B cell (primary cell): ENCODE results near the gene HADHB. TPM values are rescaled to one million over a fixed set of nuclear protein-coding genes. Genes with fewer than 3 reads are reported as not detected.
"Not testable (repeated sequence)": the region's sequence is repeated elsewhere in the genome, so short reads cannot be mapped to it uniquely, and the experiment has no call there.

Source experiments
- ATAC-seq: fragments of 200-7000 bp; cut with Tn5 transposase; one replicate; pipeline ENCODE4 v1.10.0; 2021; ENCODE audit warnings: low read depth, mild to moderate bottlenecking, moderate number of reproducible peaks, moderate library complexity
- CTCF ChIA-PET: fragments of 350-600 bp; sonication (Branson Sonifier 250); formaldehyde crosslinking; loops from one replicate; lab custom pipeline; 2021; ENCODE audit warnings: antibody characterized with exemption, inconsistent platforms; lab: Charles Lee
- POLR2A ChIA-PET: fragments of 350-600 bp; sonication (Branson Sonifier 250); formaldehyde crosslinking; loops from one replicate; lab custom pipeline; 2021; ENCODE audit warnings: antibody characterized with exemption; lab: Charles Lee
- DNase-seq: peaks from one replicate; pipeline ENCODE4 v3.0.0; 2013
- H2AFZ ChIP-seq: 2 replicates; pipeline ENCODE4 v1.6.1; 2012; ENCODE audit warnings: mild to moderate bottlenecking, low read depth, low read length; ENCODE audit not compliant: insufficient read depth, poor library complexity, severe bottlenecking
- H3K27ac ChIP-seq, 2 donors: 1 replicate in 1 of 2; 2 replicates in 1 of 2; pipeline ENCODE4 v1.5.1; 2012 to 2013; ENCODE audit warnings: low read length in 2 of 2, mild to moderate bottlenecking in 2 of 2, moderate library complexity in 1 of 2
- H3K27me3 ChIP-seq, 4 experiments: fragments of 200-600 bp in 1 of 4; sonication (generic) in 1 of 4; replicated peaks in 1 of 4; 1 replicate in 2 of 4; 2 replicates in 2 of 4; pipeline versions ENCODE4 v1.6.1 to v1.7.0; 2013 to 2016; ENCODE audit warnings: low read length in 3 of 4, mild to moderate bottlenecking in 2 of 4, mixed read lengths in 1 of 4, moderate library complexity in 1 of 4; ENCODE audit not compliant: insufficient read depth in 4 of 4, control insufficient read depth in 3 of 4; ENCODE audit errors: control extremely low read depth in 1 of 4
- H3K36me3 ChIP-seq, 2 experiments: replicated peaks in 1 of 2; 1 replicate in 1 of 2; 2 replicates in 1 of 2; pipeline versions ENCODE4 v1.6.1 to v1.7.1; 2013; ENCODE audit warnings: low read length in 1 of 2; ENCODE audit not compliant: insufficient read depth in 2 of 2, control insufficient read depth in 1 of 2; ENCODE audit errors: control extremely low read depth in 1 of 2, extremely low read depth in 1 of 2
- H3K4me1 ChIP-seq, 2 donors: fragments of 200-600 bp in 1 of 2; sonication (generic) in 1 of 2; 1 replicate in 1 of 2; 2 replicates in 1 of 2; pipeline versions ENCODE4 v1.5.1 to v1.6.1; 2013 to 2017; ENCODE audit warnings: low read length in 2 of 2; ENCODE audit not compliant: control insufficient read depth in 2 of 2, insufficient read depth in 2 of 2
- H3K4me2 ChIP-seq: replicated peaks from 2 replicates; pipeline ENCODE3; 2012; ENCODE audit warnings: mild to moderate bottlenecking, low read depth, low read length; ENCODE audit not compliant: poor library complexity, severe bottlenecking
- H3K4me3 ChIP-seq, 5 experiments: fragments of 200-600 bp in 1 of 5; sonication (generic) in 1 of 5; 1 replicate in 3 of 5; 2 replicates in 2 of 5; pipeline versions ENCODE4 v1.5.1 to v1.7.0; 2011 to 2016; ENCODE audit warnings: low read length in 4 of 5, mild to moderate bottlenecking in 4 of 5, low read depth in 2 of 5, control low read depth in 1 of 5, moderate library complexity in 1 of 5; ENCODE audit not compliant: insufficient read depth in 1 of 5; ENCODE audit errors: control extremely low read depth in 1 of 5, extremely low read depth in 1 of 5
- H3K79me2 ChIP-seq: fragments of 200-600 bp; sonication (generic); one replicate; pipeline ENCODE4 v1.6.0; 2016; ENCODE audit warnings: low read length; ENCODE audit not compliant: control insufficient read depth, insufficient read depth
- H3K9ac ChIP-seq: fragments of 200-600 bp; sonication (generic); 2 replicates; pipeline ENCODE4 v1.6.1; 2017; ENCODE audit warnings: mild to moderate bottlenecking, low read length, moderate library complexity
- H3K9me3 ChIP-seq, 3 donors: one replicate each; pipeline versions ENCODE4 v1.6.1 to v1.7.1; 2013; ENCODE audit warnings: low read length in 2 of 3; ENCODE audit not compliant: control insufficient read depth in 2 of 3, insufficient read depth in 1 of 3; ENCODE audit errors: control extremely low read depth in 1 of 3
- H4K20me1 ChIP-seq: 2 replicates; pipeline ENCODE4 v1.6.0; 2012; ENCODE audit warnings: mild to moderate bottlenecking, low read length; ENCODE audit not compliant: insufficient read depth, control insufficient read depth, poor library complexity, severe bottlenecking
- H3K27ac Mint-ChIP-seq: one replicate; pipeline ENCODE4 v1.8.0; 2021; ENCODE audit warnings: mixed read lengths
- H3K27me3 Mint-ChIP-seq: one replicate; pipeline ENCODE4 v1.8.0; 2021; ENCODE audit warnings: mixed read lengths
- H3K4me1 Mint-ChIP-seq: one replicate; pipeline ENCODE4 v1.8.0; 2021; ENCODE audit warnings: mixed read lengths
- H3K4me3 Mint-ChIP-seq: one replicate; pipeline ENCODE4 v1.8.0; 2021; ENCODE audit warnings: mixed read lengths
- H3K9me3 Mint-ChIP-seq: one replicate; pipeline ENCODE4 v1.8.0; 2022; ENCODE audit warnings: mixed read lengths; ENCODE audit not compliant: insufficient read depth
- CTCF ChIP-seq: fragments of 200-600 bp; IDR thresholded peaks from one replicate; pipeline ENCODE4 v1.8.0; 2022; ENCODE audit warnings: antibody characterized with exemption, mild to moderate bottlenecking
- EZH2 ChIP-seq: IDR thresholded peaks from 2 replicates; pipeline ENCODE4 v1.6.1; 2012; ENCODE audit warnings: borderline replicate concordance, low read depth, mild to moderate bottlenecking, moderate library complexity, low read length; ENCODE audit not compliant: insufficient read depth, poor library complexity, severe bottlenecking
- WGBS: methylation state at CpG from one replicate; pipeline ENCODE4 v1.1.5; 2013; ENCODE audit warnings: missing lambda C conversion rate; ENCODE audit not compliant: insufficient coverage; 5-methylcytosine and 5-hydroxymethylcytosine counted together
- intact Hi-C: fragments of 100-400 bp; cut with micrococcal nuclease; formaldehyde crosslinking; loops from one replicate; pipeline ENCODE4 v1.10.0; 2022
- polyA plus RNA-seq: library from polyadenylated mRNA; depleted of rRNA; stranded (reverse); fragments of >200 nt; gene quantifications from 2 replicates; pipeline ENCODE4 v1.2.3, GENCODE V29; 2012
- total RNA-seq, 2 donors: library from RNA; stranded (reverse); fragments of 120-200 nt in 1 of 2; gene quantifications; 1 replicate in 1 of 2; 2 replicates in 1 of 2; pipeline versions ENCODE4 v1.2.3 to v1.2.4, GENCODE V29; 2013 to 2022

Gene HADHB
- total and polyA plus RNA-seq, 2 donors (not counting 1 experiment from before 2014, with no cell fraction given): 40.6 to 64.2 TPM

GRCh38 chr2:26329083-26329482, 84.3 kb downstream of the HADHB start:
- ATAC-seq, H3K4me3 Mint-ChIP-seq, H3K79me2 ChIP-seq, H3K27ac Mint-ChIP-seq, H3K27ac ChIP-seq, DNase-seq, intact Hi-C loops, H3K9me3 Mint-ChIP-seq, POLR2A ChIA-PET, H3K36me3 ChIP-seq, H4K20me1 ChIP-seq, H3K9me3 ChIP-seq, H3K4me1 Mint-ChIP-seq, H3K4me3 ChIP-seq, H3K4me1 ChIP-seq, H3K27me3 ChIP-seq, H3K9ac ChIP-seq, H3K27me3 Mint-ChIP-seq, H3K4me2 ChIP-seq, H2AFZ ChIP-seq: not testable (repeated sequence)
- 96% methylated on average over 3 of the region's 4 CpGs for WGBS
- CTCF ChIA-PET: interaction anchor here (1.0 to 2.2 kb wide), 3 partner anchors 100 to 379 kb away, joined by 4 to 8 read pairs (median 6); no protein-coding TSS in a partner anchor

- intact Hi-C loops: loop anchor here (1.0 to 2.0 kb wide), 4 partner anchors 15 to 339 kb away; partner anchors contain the start of genes HADHA and HADHB
- ATAC-seq (peak; percentile 95), DNase-seq (peak; percentile 79)
- no peaks in the 10 kb centered on the region for H4K20me1 ChIP-seq
- peak overlapping the region; percentile 50 for H2AFZ ChIP-seq
- POLR2A ChIA-PET: interaction anchor here (1.0 kb wide), 1 partner anchor 55 kb away, joined by 3 read pairs; no protein-coding TSS in a partner anchor
- 0% methylated on average over 3 of the region's 7 CpGs for WGBS
- H3K9ac ChIP-seq: no peak overlapping the region
- no peak overlapping the region for H3K27ac ChIP-seq
- Mint-ChIP-seq H3K27me3 (no peaks in the 10 kb centered on the region), H3K9me3 (no peaks in the 10 kb centered on the region), H3K4me1 (peaks cover 6% of the 10 kb centered on the region), H3K27ac (no peak overlapping the region), H3K4me3 (no peak overlapping the region)
- peak overlapping the region; percentile 12 for H3K4me2 ChIP-seq
- no peak overlapping the region for H3K4me3 ChIP-seq
- TF ChIP-seq CTCF (peak; percentile 97), EZH2 (no peak)
- H3K27me3 ChIP-seq: no peaks in the 10 kb centered on the region
- no peaks in the 10 kb centered on the region for H3K9me3 ChIP-seq
- H3K4me1 ChIP-seq: peaks cover 2 to 5% of the 10 kb centered on the region in 2 donors
- H3K36me3 ChIP-seq: no peaks in the 10 kb centered on the region
- H3K79me2 ChIP-seq: no peaks in the 10 kb centered on the region
- CTCF ChIA-PET: interaction anchor here (1.0 to 2.7 kb wide), 15 partner anchors 14 to 380 kb away, joined by 3 to 12 read pairs (median 5); partner anchors contain the start of gene SELENOI
Observed at GRCh38 chr2:26330114-26330549, 85.4 kb downstream of the HADHB start.
